Esophagus squamous epithelium (tissue), 4 donors: Measurements from ENCODE around the gene PIN1.

Source experiments
- CTCF ChIP-seq, 6 experiments: fragments of 450-650 bp in 4 of 6; fragments of 200-600 bp in 2 of 6; sonication (generic) in 2 of 6; IDR thresholded peaks; one replicate each; pipeline ENCODE4 v1.5.1; 2016 to 2019; ENCODE audit warnings: antibody characterized with exemption in 6 of 6, mild to moderate bottlenecking in 4 of 6, moderate library complexity in 4 of 6
- POLR2A ChIP-seq, 4 donors: fragments of 450-650 bp; IDR thresholded peaks; one replicate each; pipeline ENCODE4 v1.6.1; 2017; ENCODE audit warnings: antibody characterized with exemption in 4 of 4, mild to moderate bottlenecking in 4 of 4, moderate library complexity in 3 of 4

- peak in 4 of 6 experiments; percentile 9 to 38 (median 16) for TF ChIP-seq CTCF (IDR thresholded peaks at IDR 0.05)
- TF ChIP-seq POLR2A (IDR thresholded peaks at IDR 0.05), result no peak
These were observed 12.9 kb downstream of the PIN1 start for GRCh38 chr19:9848060-9848459.
